GM12873 (cell line): ENCODE data around the gene IRF2.

Experiments
- CTCF ChIP-seq: IDR thresholded peaks from 2 replicates; pipeline ENCODE4 v1.5.1; 2012; ENCODE audit warnings: low read depth, mild to moderate bottlenecking, moderate library complexity, low read length, control low read depth; ENCODE audit not compliant: insufficient read depth; ENCODE audit errors: missing control alignments

Gene IRF2

GRCh38 chr4:184420881-184421416 lies 53.4 kb downstream of the IRF2 start:
- no peak for TF ChIP-seq CTCF

- TF ChIP-seq CTCF = no peak
Observed at GRCh38 chr4:184420402-184420801, 53.9 kb downstream of the IRF2 start.

- no peak for TF ChIP-seq CTCF
Observed at GRCh38 chr4:184419976-184420375, 54.4 kb downstream of the IRF2 start.

- TF ChIP-seq CTCF = no peak
Observed at GRCh38 chr4:184417802-184418511, 56.4 kb downstream of the IRF2 start.

- no peak for TF ChIP-seq CTCF
Observed at GRCh38 chr4:184416913-184417734, 57.2 kb downstream of the IRF2 start.

- TF ChIP-seq CTCF = no peak
Observed at GRCh38 chr4:184415071-184415470, 59.3 kb downstream of the IRF2 start.
